ENCODE data around the gene GALNS.

DNA sequence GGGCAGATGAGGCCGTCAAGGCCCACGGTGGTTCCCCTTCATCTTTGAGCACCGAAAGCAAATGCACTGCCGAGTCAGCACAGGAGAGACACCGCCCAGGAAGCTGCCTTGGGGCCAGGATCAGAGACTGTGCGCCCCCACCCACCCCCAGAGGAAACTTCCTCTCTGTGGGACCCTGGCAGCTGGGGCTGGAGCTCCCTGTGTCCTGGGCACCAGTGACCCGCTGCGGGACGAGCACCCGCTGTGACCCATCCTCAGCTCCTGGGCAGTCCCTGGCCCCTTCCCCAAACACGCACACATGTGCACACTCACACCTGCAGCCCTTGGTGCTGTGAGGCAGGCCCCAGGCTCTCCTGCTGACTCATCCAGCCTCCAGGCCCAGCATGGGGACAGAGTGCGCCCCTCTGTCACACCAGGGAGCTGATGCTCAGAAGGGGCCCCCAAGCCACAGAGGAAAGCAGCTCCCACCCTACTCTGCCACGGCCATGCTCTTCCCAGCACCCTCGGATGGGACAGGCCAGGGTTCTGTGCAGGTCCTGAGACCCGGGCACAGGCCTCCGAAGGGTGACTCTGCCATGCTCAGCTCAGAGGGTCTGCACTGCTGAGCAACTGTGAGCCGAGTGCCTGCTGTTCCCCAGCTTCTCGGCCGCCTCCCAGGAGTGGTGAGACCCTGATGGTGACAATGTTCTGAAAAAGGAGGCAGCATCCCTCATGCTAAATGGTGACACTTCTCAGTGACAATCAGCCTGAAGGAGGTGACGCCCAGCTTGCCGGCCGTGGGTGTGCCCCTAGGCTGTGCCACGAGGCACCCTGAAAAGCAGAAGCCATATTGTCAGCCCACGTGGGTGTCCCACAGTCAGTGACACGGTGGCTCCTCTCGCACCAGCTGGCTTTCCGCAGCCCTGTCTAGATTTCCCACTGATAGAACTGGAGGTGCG lies 75.3 kb downstream of the GALNS start:
- TF ChIP-seq, protein P1, sequence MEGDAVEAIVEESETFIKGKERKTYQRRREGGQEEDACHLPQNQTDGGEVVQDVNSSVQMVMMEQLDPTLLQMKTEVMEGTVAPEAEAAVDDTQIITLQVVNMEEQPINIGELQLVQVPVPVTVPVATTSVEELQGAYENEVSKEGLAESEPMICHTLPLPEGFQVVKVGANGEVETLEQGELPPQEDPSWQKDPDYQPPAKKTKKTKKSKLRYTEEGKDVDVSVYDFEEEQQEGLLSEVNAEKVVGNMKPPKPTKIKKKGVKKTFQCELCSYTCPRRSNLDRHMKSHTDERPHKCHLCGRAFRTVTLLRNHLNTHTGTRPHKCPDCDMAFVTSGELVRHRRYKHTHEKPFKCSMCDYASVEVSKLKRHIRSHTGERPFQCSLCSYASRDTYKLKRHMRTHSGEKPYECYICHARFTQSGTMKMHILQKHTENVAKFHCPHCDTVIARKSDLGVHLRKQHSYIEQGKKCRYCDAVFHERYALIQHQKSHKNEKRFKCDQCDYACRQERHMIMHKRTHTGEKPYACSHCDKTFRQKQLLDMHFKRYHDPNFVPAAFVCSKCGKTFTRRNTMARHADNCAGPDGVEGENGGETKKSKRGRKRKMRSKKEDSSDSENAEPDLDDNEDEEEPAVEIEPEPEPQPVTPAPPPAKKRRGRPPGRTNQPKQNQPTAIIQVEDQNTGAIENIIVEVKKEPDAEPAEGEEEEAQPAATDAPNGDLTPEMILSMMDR (IDR thresholded peaks at IDR 0.05; ENCODE audit: extremely low read depth in 1 of 2, insufficient read depth in 1 of 2, low read depth in 1 of 2, low read length in 2 of 2) = no peak
- TF ChIP-seq EZH2 (IDR thresholded peaks at IDR 0.05; ENCODE audit: borderline replicate concordance, low read depth, low read length, severe bottlenecking) (no peak), POLR2A (IDR thresholded peaks at IDR 0.05; ENCODE audit: low read depth, low read length) (no peak), JUN (IDR thresholded peaks at IDR 0.05; ENCODE audit: borderline replicate concordance, insufficient read depth, insufficient read length, low read depth) (no peak), POLR2AphosphoS5 (IDR thresholded peaks at IDR 0.05; ENCODE audit: insufficient read depth, low read depth, low read length) (no peak), FOS (IDR thresholded peaks at IDR 0.05; ENCODE audit: borderline replicate concordance, insufficient read depth, low read length) (no peak)
- TF ChIP-seq, protein P2, sequence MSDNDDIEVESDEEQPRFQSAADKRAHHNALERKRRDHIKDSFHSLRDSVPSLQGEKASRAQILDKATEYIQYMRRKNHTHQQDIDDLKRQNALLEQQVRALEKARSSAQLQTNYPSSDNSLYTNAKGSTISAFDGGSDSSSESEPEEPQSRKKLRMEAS (IDR thresholded peaks at IDR 0.05; ENCODE audit: insufficient read depth, insufficient read length) = no peak
